ENCODE measurements around the gene SCUBE1.

Gene SCUBE1

GRCh38 chr22:43247546-43248260 lies 95.5 kb downstream of the SCUBE1 start:
- Histone ChIP-seq H3K4me1 (ENCODE audit: control insufficient read depth, insufficient read depth, low read length) (no peaks in the 10 kb centered on the region), H3K27ac (ENCODE audit: low read length) (no peak overlapping the region), H3K36me3 (ENCODE audit: control insufficient read depth, insufficient read depth, low read length) (no peaks in the 10 kb centered on the region), H3K4me3 (ENCODE audit: low read length) (no peak overlapping the region), H3K27me3 (ENCODE audit: control insufficient read depth, insufficient read depth, low read length) (no peaks in the 10 kb centered on the region), H3K9me3 (ENCODE audit: control insufficient read depth, insufficient read depth, low read length) (no peaks in the 10 kb centered on the region)
- no peak for DNase-seq (ENCODE audit: low read depth, low spot score)
- WGBS (ENCODE audit: insufficient coverage, insufficient read length) = no CpG with 5 or more reads among the region's 10 CpGs

GRCh38 chr22:43246188-43246587 lies 97.0 kb downstream of the SCUBE1 start:
- Histone ChIP-seq H3K9me3 (ENCODE audit: control insufficient read depth, insufficient read depth, low read length) (no peaks in the 10 kb centered on the region), H3K36me3 (ENCODE audit: control insufficient read depth, insufficient read depth, low read length) (no peaks in the 10 kb centered on the region), H3K4me1 (ENCODE audit: control insufficient read depth, insufficient read depth, low read length) (no peaks in the 10 kb centered on the region), H3K4me3 (ENCODE audit: low read length) (no peak overlapping the region), H3K27me3 (ENCODE audit: control insufficient read depth, insufficient read depth, low read length) (no peaks in the 10 kb centered on the region), H3K27ac (ENCODE audit: low read length) (no peak overlapping the region)
- WGBS (ENCODE audit: insufficient coverage, insufficient read length) = no CpG with 5 or more reads among the region's 4 CpGs
- DNase-seq (ENCODE audit: low read depth, low spot score) = no peak

- no CpG with 5 or more reads among the region's 10 CpGs for WGBS (ENCODE audit: insufficient coverage, insufficient read length)
- H3K27ac ChIP-seq (ENCODE audit: low read length) = no peak overlapping the region
- H3K4me1 ChIP-seq (ENCODE audit: control insufficient read depth, insufficient read depth, low read length) = no peaks in the 10 kb centered on the region
- H3K4me3 ChIP-seq (ENCODE audit: low read length) = no peak overlapping the region
- no peaks in the 10 kb centered on the region for H3K36me3 ChIP-seq (ENCODE audit: control insufficient read depth, insufficient read depth, low read length)
- H3K27me3 ChIP-seq (ENCODE audit: control insufficient read depth, insufficient read depth, low read length) = no peaks in the 10 kb centered on the region
- no peaks in the 10 kb centered on the region for H3K9me3 ChIP-seq (ENCODE audit: control insufficient read depth, insufficient read depth, low read length)
- no peak for DNase-seq (ENCODE audit: low read depth, low spot score)
Measured at GRCh38 chr22:43245717-43246116, 97.5 kb downstream of the SCUBE1 start.

GRCh38 chr22:43244803-43245527 lies 98.2 kb downstream of the SCUBE1 start:
- Histone ChIP-seq H3K4me3 (ENCODE audit: low read length) (no peak overlapping the region), H3K4me1 (ENCODE audit: control insufficient read depth, insufficient read depth, low read length) (no peaks in the 10 kb centered on the region), H3K36me3 (ENCODE audit: control insufficient read depth, insufficient read depth, low read length) (no peaks in the 10 kb centered on the region), H3K27me3 (ENCODE audit: control insufficient read depth, insufficient read depth, low read length) (no peaks in the 10 kb centered on the region), H3K27ac (ENCODE audit: low read length) (no peak overlapping the region), H3K9me3 (ENCODE audit: control insufficient read depth, insufficient read depth, low read length) (no peaks in the 10 kb centered on the region)
- DNase-seq (ENCODE audit: low read depth, low spot score) = no peak
- no CpG with 5 or more reads among the region's 24 CpGs for WGBS (ENCODE audit: insufficient coverage, insufficient read length)

- no peaks in the 10 kb centered on the region for H3K4me1 ChIP-seq (ENCODE audit: control insufficient read depth, insufficient read depth, low read length)
- no peak overlapping the region for H3K4me3 ChIP-seq (ENCODE audit: low read length)
- no peaks in the 10 kb centered on the region for H3K36me3 ChIP-seq (ENCODE audit: control insufficient read depth, insufficient read depth, low read length)
- DNase-seq (ENCODE audit: low read depth, low spot score) = no peak
- no peak overlapping the region for H3K27ac ChIP-seq (ENCODE audit: low read length)
- H3K27me3 ChIP-seq (ENCODE audit: control insufficient read depth, insufficient read depth, low read length) = no peaks in the 10 kb centered on the region
- no peaks in the 10 kb centered on the region for H3K9me3 ChIP-seq (ENCODE audit: control insufficient read depth, insufficient read depth, low read length)
- no CpG with 5 or more reads among the region's 7 CpGs for WGBS (ENCODE audit: insufficient coverage, insufficient read length)
Measured at GRCh38 chr22:43244402-43244801, 98.8 kb downstream of the SCUBE1 start.

- no peaks in the 10 kb centered on the region for H3K27me3 ChIP-seq (ENCODE audit: control insufficient read depth, insufficient read depth, low read length)
- H3K9me3 ChIP-seq (ENCODE audit: control insufficient read depth, insufficient read depth, low read length) = no peaks in the 10 kb centered on the region
- H3K4me1 ChIP-seq (ENCODE audit: control insufficient read depth, insufficient read depth, low read length) = no peaks in the 10 kb centered on the region
- WGBS (ENCODE audit: insufficient coverage, insufficient read length) = no CpG with 5 or more reads among the region's 12 CpGs
- no peak for DNase-seq (ENCODE audit: low read depth, low spot score)
- H3K27ac ChIP-seq (ENCODE audit: low read length) = no peak overlapping the region
- H3K36me3 ChIP-seq (ENCODE audit: control insufficient read depth, insufficient read depth, low read length) = no peaks in the 10 kb centered on the region
- no peak overlapping the region for H3K4me3 ChIP-seq (ENCODE audit: low read length)
Measured at GRCh38 chr22:43243324-43243723, 99.8 kb downstream of the SCUBE1 start.

GRCh38 chr22:43242627-43243026 lies 100.5 kb downstream of the SCUBE1 start:
- no peak overlapping the region for H3K4me3 ChIP-seq (ENCODE audit: low read length)
- WGBS (ENCODE audit: insufficient coverage, insufficient read length) = no CpG with 5 or more reads among the region's 6 CpGs
- H3K36me3 ChIP-seq (ENCODE audit: control insufficient read depth, insufficient read depth, low read length) = no peaks in the 10 kb centered on the region
- H3K27ac ChIP-seq (ENCODE audit: low read length) = no peak overlapping the region
- H3K9me3 ChIP-seq (ENCODE audit: control insufficient read depth, insufficient read depth, low read length) = no peaks in the 10 kb centered on the region
- DNase-seq (ENCODE audit: low read depth, low spot score) = no peak
- no peaks in the 10 kb centered on the region for H3K4me1 ChIP-seq (ENCODE audit: control insufficient read depth, insufficient read depth, low read length)
- H3K27me3 ChIP-seq (ENCODE audit: control insufficient read depth, insufficient read depth, low read length) = no peaks in the 10 kb centered on the region

GRCh38 chr22:43241699-43242386 lies 101.3 kb downstream of the SCUBE1 start:
- H3K27ac ChIP-seq (ENCODE audit: low read length) = no peak overlapping the region
- DNase-seq (ENCODE audit: low read depth, low spot score) = no peak
- no peaks in the 10 kb centered on the region for H3K9me3 ChIP-seq (ENCODE audit: control insufficient read depth, insufficient read depth, low read length)
- H3K4me3 ChIP-seq (ENCODE audit: low read length) = no peak overlapping the region
- no peaks in the 10 kb centered on the region for H3K27me3 ChIP-seq (ENCODE audit: control insufficient read depth, insufficient read depth, low read length)
- WGBS (ENCODE audit: insufficient coverage, insufficient read length) = no CpG with 5 or more reads among the region's 14 CpGs
- H3K4me1 ChIP-seq (ENCODE audit: control insufficient read depth, insufficient read depth, low read length) = no peaks in the 10 kb centered on the region
- no peaks in the 10 kb centered on the region for H3K36me3 ChIP-seq (ENCODE audit: control insufficient read depth, insufficient read depth, low read length)

- Histone ChIP-seq H3K9me3 (ENCODE audit: control insufficient read depth, insufficient read depth, low read length) (no peaks in the 10 kb centered on the region), H3K27me3 (ENCODE audit: control insufficient read depth, insufficient read depth, low read length) (no peaks in the 10 kb centered on the region), H3K4me1 (ENCODE audit: control insufficient read depth, insufficient read depth, low read length) (no peaks in the 10 kb centered on the region), H3K27ac (ENCODE audit: low read length) (no peak overlapping the region), H3K36me3 (ENCODE audit: control insufficient read depth, insufficient read depth, low read length) (no peaks in the 10 kb centered on the region), H3K4me3 (ENCODE audit: low read length) (no peak overlapping the region)
- no peak for DNase-seq (ENCODE audit: low read depth, low spot score)
- WGBS (ENCODE audit: insufficient coverage, insufficient read length) = no CpG with 5 or more reads among the region's 15 CpGs
Measured at GRCh38 chr22:43241138-43241597, 102.0 kb downstream of the SCUBE1 start.

- no peak overlapping the region for H3K27ac ChIP-seq (ENCODE audit: low read length)
- H3K27me3 ChIP-seq (ENCODE audit: control insufficient read depth, insufficient read depth, low read length) = no peaks in the 10 kb centered on the region
- H3K36me3 ChIP-seq (ENCODE audit: control insufficient read depth, insufficient read depth, low read length) = no peaks in the 10 kb centered on the region
- no peaks in the 10 kb centered on the region for H3K9me3 ChIP-seq (ENCODE audit: control insufficient read depth, insufficient read depth, low read length)
- no CpG with 5 or more reads among the region's 7 CpGs for WGBS (ENCODE audit: insufficient coverage, insufficient read length)
- H3K4me3 ChIP-seq (ENCODE audit: low read length) = no peak overlapping the region
- no peak for DNase-seq (ENCODE audit: low read depth, low spot score)
- no peaks in the 10 kb centered on the region for H3K4me1 ChIP-seq (ENCODE audit: control insufficient read depth, insufficient read depth, low read length)
Measured at GRCh38 chr22:43240614-43241013, 102.6 kb downstream of the SCUBE1 start.

All from iPS DF 6.9 (cell line).